Measurements from ENCODE around the gene ABCA8.

- no peak for TF ChIP-seq ZNF2 (tag by site-specific recombination; IDR thresholded peaks at IDR 0.05)
- TF ChIP-seq CTCF (tag by site-specific recombination; IDR thresholded peaks at IDR 0.05) = no peak
- TF ChIP-seq ZNF488 (tag by site-specific recombination; IDR thresholded peaks at IDR 0.05) = no peak
- TF ChIP-seq ZNF18 (tag by site-specific recombination; IDR thresholded peaks at IDR 0.05) = no peak
- no peak for TF ChIP-seq ZBTB7A (tag by site-specific recombination; IDR thresholded peaks at IDR 0.05; ENCODE audit: low read depth)
- TF ChIP-seq ATF2 (tag by site-specific recombination; IDR thresholded peaks at IDR 0.05; ENCODE audit: low read depth) = no peak
- no peak for TF ChIP-seq ZNF510 (tag by site-specific recombination; IDR thresholded peaks at IDR 0.05; ENCODE audit: insufficient replicate concordance)
Observed at GRCh38 chr17:68903286-68903685, 51.9 kb downstream of the ABCA8 start.

All from HEK293 (cell line).